Activated CD8-positive, alpha-beta T cell treated with anti-CD3 and anti-CD28 coated beads for 36 hours (primary cell): ENCODE data around the gene OAT. TPM values are rescaled to one million over a fixed set of nuclear protein-coding genes. Genes with fewer than 3 reads are reported as not detected.
"Not testable (repeated sequence)": the region's sequence is repeated elsewhere in the genome, so short reads cannot be mapped to it uniquely, and the experiment has no call there.

Experiments
- ATAC-seq: fragments of 200-7000 bp; cut with Tn5 transposase; one replicate; pipeline ENCODE4 v1.10.0; 2021; ENCODE audit warnings: mild to moderate bottlenecking, moderate library complexity
- CTCF ChIA-PET: fragments of 350-600 bp; sonication (Branson Sonifier 250); formaldehyde crosslinking; loops from one replicate; lab custom pipeline; 2021; ENCODE audit warnings: antibody characterized with exemption; lab: Charles Lee
- POLR2A ChIA-PET: fragments of 350-600 bp; sonication (Branson Sonifier 250); formaldehyde crosslinking; loops from one replicate; lab custom pipeline; 2021; ENCODE audit warnings: antibody characterized with exemption; lab: Charles Lee
- DNase-seq: peaks from one replicate; pipeline ENCODE4 v3.0.0-alpha.2; 2020
- H3K27ac Mint-ChIP-seq: one replicate; pipeline ENCODE4 v1.8.0; 2021; ENCODE audit warnings: mild to moderate bottlenecking, mixed read lengths
- H3K27me3 Mint-ChIP-seq: one replicate; pipeline ENCODE4 v1.8.0; 2021; ENCODE audit warnings: mixed read lengths
- H3K36me3 Mint-ChIP-seq: one replicate; pipeline ENCODE4 v1.8.0; 2021; ENCODE audit warnings: low read depth, mixed read lengths
- H3K4me1 Mint-ChIP-seq: one replicate; pipeline ENCODE4 v1.8.0; 2021; ENCODE audit warnings: low read depth, mixed read lengths
- H3K4me3 Mint-ChIP-seq: one replicate; pipeline ENCODE4 v1.8.0; 2021; ENCODE audit warnings: mild to moderate bottlenecking, moderate library complexity, mixed read lengths
- H3K9me3 Mint-ChIP-seq: one replicate; pipeline ENCODE4 v1.8.0; 2021; ENCODE audit warnings: mixed read lengths
- CTCF ChIP-seq: fragments of 200-600 bp; IDR thresholded peaks from one replicate; pipeline ENCODE4 v1.8.0; 2022; ENCODE audit warnings: antibody characterized with exemption, mild to moderate bottlenecking
- intact Hi-C: fragments of 100-400 bp; cut with micrococcal nuclease; formaldehyde crosslinking; loops from one replicate; pipeline ENCODE4 v1.10.0; 2022
- total RNA-seq, 2 experiments: library from RNA; stranded (reverse); gene quantifications; one replicate each; pipeline ENCODE4 v1.2.3, GENCODE V29; 2021

Gene OAT
- total RNA-seq, 2 experiments from 2014 or later: 40.2 to 44.3 TPM

GRCh38 chr10:124372899-124373298 is 45.8 kb downstream of the OAT start:
- ATAC-seq (no peak), DNase-seq (no peak)
- Mint-ChIP-seq H3K27ac (no peak overlapping the region), H3K36me3 (no peaks in the 10 kb centered on the region), H3K9me3 (no peaks in the 10 kb centered on the region), H3K4me3 (no peak overlapping the region), H3K27me3 (peaks cover 6% of the 10 kb centered on the region), H3K4me1 (no peaks in the 10 kb centered on the region)
- no peak for TF ChIP-seq CTCF
- ChIA-PET CTCF (interaction anchor here (1.5 kb wide), 1 partner anchor 17 kb away, joined by 7 read pairs; no protein-coding TSS in a partner anchor), POLR2A (no interaction called here)
- intact Hi-C loops: no loop called here

GRCh38 chr10:124370426-124370825 is 48.3 kb downstream of the OAT start:
- Mint-ChIP-seq H3K4me3 (no peak overlapping the region), H3K27ac (no peak overlapping the region), H3K9me3 (no peaks in the 10 kb centered on the region), H3K4me1 (no peaks in the 10 kb centered on the region), H3K36me3 (no peaks in the 10 kb centered on the region), H3K27me3 (peaks cover 6% of the 10 kb centered on the region)
- ChIA-PET CTCF (interaction anchor here (1.2 kb wide), 1 partner anchor 19 kb away, joined by 7 read pairs; no protein-coding TSS in a partner anchor), POLR2A (no interaction called here)
- DNase-seq (no peak), ATAC-seq (no peak)
- TF ChIP-seq CTCF: no peak
- intact Hi-C loops: no loop called here

- Mint-ChIP-seq H3K27me3 (peaks cover 6% of the 10 kb centered on the region), H3K4me3 (no peak overlapping the region), H3K4me1 (no peaks in the 10 kb centered on the region), H3K36me3 (no peaks in the 10 kb centered on the region), H3K9me3 (no peaks in the 10 kb centered on the region), H3K27ac (no peak overlapping the region)
- ATAC-seq (no peak), DNase-seq (no peak)
- ChIA-PET CTCF (interaction anchor here (1.2 to 1.4 kb wide), 2 partner anchors 19 to 22 kb away, joined by 3 to 7 read pairs; no protein-coding TSS in a partner anchor), POLR2A (no interaction called here)
- intact Hi-C loops: no loop called here
- no peak for TF ChIP-seq CTCF
These were observed 48.7 kb downstream of the OAT start for GRCh38 chr10:124369986-124370385.

- DNase-seq, ATAC-seq, H3K4me1 Mint-ChIP-seq, H3K27ac Mint-ChIP-seq, H3K36me3 Mint-ChIP-seq, H3K4me3 Mint-ChIP-seq, POLR2A ChIA-PET, H3K9me3 Mint-ChIP-seq, H3K27me3 Mint-ChIP-seq, intact Hi-C loops: not testable (repeated sequence)
- CTCF ChIA-PET: interaction anchor here (1.2 to 1.4 kb wide), 2 partner anchors 19 to 22 kb away, joined by 3 to 7 read pairs; no protein-coding TSS in a partner anchor
These were observed 49.2 kb downstream of the OAT start for GRCh38 chr10:124369533-124369932.

GRCh38 chr10:124369066-124369465 is 49.7 kb downstream of the OAT start:
- TF ChIP-seq CTCF: no peak
- ATAC-seq: no peak
- POLR2A ChIA-PET: no interaction called here
- Mint-ChIP-seq H3K4me1 (no peaks in the 10 kb centered on the region), H3K27ac (no peak overlapping the region), H3K9me3 (no peaks in the 10 kb centered on the region), H3K4me3 (no peak overlapping the region), H3K27me3 (peaks cover 6% of the 10 kb centered on the region), H3K36me3 (no peaks in the 10 kb centered on the region)
- DNase-seq: no peak
- intact Hi-C loops: no loop called here
- CTCF ChIA-PET: interaction anchor here (1.2 to 1.4 kb wide), 2 partner anchors 20 to 22 kb away, joined by 3 to 7 read pairs; no protein-coding TSS in a partner anchor
